ENCODE results near the gene TMEM45A.
"Not testable (repeated sequence)": the region's sequence is repeated elsewhere in the genome, so short reads cannot be mapped to it uniquely, and the experiment has no call there.

Gene TMEM45A

GRCh38 chr3:100483529-100483928, 8.9 kb upstream of the TMEM45A start:
- no peak for DNase-seq (ENCODE audit: low read depth)

GRCh38 chr3:100486808-100487207, 5.6 kb upstream of the TMEM45A start:
- no peak for DNase-seq (ENCODE audit: low read depth)

- DNase-seq (ENCODE audit: low read depth): no peak
Measured at GRCh38 chr3:100489118-100489517, 3.3 kb upstream of the TMEM45A start.

GRCh38 chr3:100496711-100497261, 4.4 kb downstream of the TMEM45A start:
- DNase-seq (ENCODE audit: low read depth): no peak

GRCh38 chr3:100499651-100500050, 7.2 kb downstream of the TMEM45A start:
- DNase-seq (ENCODE audit: low read depth): no peak

- no peak for DNase-seq (ENCODE audit: low read depth)
Measured at GRCh38 chr3:100500320-100500880, 8.0 kb downstream of the TMEM45A start.

- DNase-seq (ENCODE audit: low read depth): no peak
Measured at GRCh38 chr3:100503448-100503847, 11.0 kb downstream of the TMEM45A start.

GRCh38 chr3:100506355-100506754, 13.9 kb downstream of the TMEM45A start:
- no peak for DNase-seq (ENCODE audit: low read depth)

GRCh38 chr3:100509818-100510217, 17.4 kb downstream of the TMEM45A start:
- DNase-seq (ENCODE audit: low read depth): not testable (repeated sequence)

GRCh38 chr3:100516232-100516631, 23.8 kb downstream of the TMEM45A start:
- no peak for DNase-seq (ENCODE audit: low read depth)

GRCh38 chr3:100516838-100517237, 24.4 kb downstream of the TMEM45A start:
- DNase-seq (ENCODE audit: low read depth): peak; percentile 49

GRCh38 chr3:100517276-100517675, 24.9 kb downstream of the TMEM45A start:
- DNase-seq (ENCODE audit: low read depth): no peak

GRCh38 chr3:100518244-100518643, 25.8 kb downstream of the TMEM45A start:
- DNase-seq (ENCODE audit: low read depth): no peak

GRCh38 chr3:100518983-100519382, 26.6 kb downstream of the TMEM45A start:
- no peak for DNase-seq (ENCODE audit: low read depth)

GRCh38 chr3:100521439-100521845, 29.0 kb downstream of the TMEM45A start:
- no peak for DNase-seq (ENCODE audit: low read depth)

GRCh38 chr3:100522125-100522524, 29.7 kb downstream of the TMEM45A start:
- DNase-seq (ENCODE audit: low read depth): no peak

- no peak for DNase-seq (ENCODE audit: low read depth)
Measured at GRCh38 chr3:100523050-100523760, 30.8 kb downstream of the TMEM45A start.

GRCh38 chr3:100525753-100526612, 33.6 kb downstream of the TMEM45A start:
- DNase-seq (ENCODE audit: low read depth): no peak

- no peak for DNase-seq (ENCODE audit: low read depth)
Measured at GRCh38 chr3:100526613-100527346, 34.4 kb downstream of the TMEM45A start.

GRCh38 chr3:100527347-100527735, 34.9 kb downstream of the TMEM45A start:
- no peak for DNase-seq (ENCODE audit: low read depth)

- no peak for DNase-seq (ENCODE audit: low read depth)
Measured at GRCh38 chr3:100531093-100531492, 38.7 kb downstream of the TMEM45A start.

- no peak for DNase-seq (ENCODE audit: low read depth)
Measured at GRCh38 chr3:100532411-100532810, 40.0 kb downstream of the TMEM45A start.

All from fibroblast of the conjunctiva (primary cell).